GM21576 (cell line): ENCODE data around the gene RPP30.

ENCODE experiments used
- ATAC-seq: cut with Tn5 transposase; IDR thresholded peaks from one replicate; pipeline ENCODE4 v1.9.1; 2021; ENCODE audit warnings: mild to moderate bottlenecking, moderate library complexity; ENCODE audit not compliant: unreplicated experiment

RPP30 gene

DNA sequence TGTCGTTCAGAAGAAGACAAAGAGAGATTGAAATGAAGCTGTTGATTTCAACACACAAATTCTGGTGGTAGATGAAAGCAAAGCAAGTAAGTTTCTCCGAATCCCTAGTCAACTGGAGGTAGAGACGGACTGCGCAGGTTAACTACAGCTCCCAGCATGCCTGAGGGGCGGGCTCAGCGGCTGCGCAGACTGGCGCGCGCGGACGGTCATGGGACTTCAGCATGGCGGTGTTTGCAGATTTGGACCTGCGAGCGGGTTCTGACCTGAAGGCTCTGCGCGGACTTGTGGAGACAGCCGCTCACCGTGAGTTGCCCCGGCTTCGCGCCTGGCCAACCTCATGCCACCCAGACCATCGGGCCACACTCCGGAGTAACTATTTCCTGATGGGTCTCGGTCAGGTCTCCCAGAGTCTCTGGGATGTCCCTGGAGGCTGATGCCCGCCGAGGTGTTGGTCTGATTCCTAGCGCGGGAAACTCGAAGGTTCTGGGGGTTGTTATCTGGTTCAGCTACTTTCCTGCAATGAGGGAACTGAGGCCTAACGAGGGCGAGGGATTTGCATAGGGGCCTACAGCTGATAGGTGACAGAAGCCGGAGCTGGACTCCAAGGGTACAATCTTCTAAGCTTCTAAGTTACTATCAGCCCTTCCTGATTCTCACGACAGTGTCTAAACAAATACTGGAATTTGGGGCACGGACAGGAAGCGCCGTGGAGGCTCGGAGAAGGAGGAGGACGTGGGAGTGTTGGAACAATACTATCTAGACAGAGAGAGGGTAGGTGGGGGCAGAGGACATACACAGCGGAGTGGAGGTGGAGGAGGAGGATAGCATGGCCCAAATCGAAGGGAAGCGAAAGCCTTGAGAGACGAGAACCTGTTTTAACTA lies at the start of gene RPP30:
Gene RPP30 (plus strand): TSS at position 209 of the 882 bp plus-strand sequence. CDS start 13 bp downstream, at position 222.
- ATAC-seq, result peak; percentile 98

DNA sequence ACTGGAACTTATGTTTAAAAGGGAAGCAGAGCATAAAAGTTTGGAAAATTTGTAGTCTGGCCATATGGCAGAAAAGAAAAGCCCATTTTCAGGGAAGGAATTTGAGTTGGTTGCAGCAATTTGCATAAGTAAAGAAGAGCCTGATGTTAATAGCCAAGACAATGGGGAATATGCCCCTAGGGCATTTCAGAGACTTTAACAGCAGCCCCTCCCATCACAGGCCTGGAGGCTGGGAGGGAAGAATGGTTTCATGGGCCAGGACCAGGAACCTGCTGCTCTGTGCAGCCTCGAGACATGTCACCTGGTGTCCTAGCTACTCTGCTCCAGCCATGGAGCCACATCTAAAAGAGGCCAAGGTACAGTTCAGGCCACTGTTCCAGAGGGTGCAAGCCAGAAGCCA lies 49.3 kb upstream of the RPP30 start:
- ATAC-seq, result no peak

DNA sequence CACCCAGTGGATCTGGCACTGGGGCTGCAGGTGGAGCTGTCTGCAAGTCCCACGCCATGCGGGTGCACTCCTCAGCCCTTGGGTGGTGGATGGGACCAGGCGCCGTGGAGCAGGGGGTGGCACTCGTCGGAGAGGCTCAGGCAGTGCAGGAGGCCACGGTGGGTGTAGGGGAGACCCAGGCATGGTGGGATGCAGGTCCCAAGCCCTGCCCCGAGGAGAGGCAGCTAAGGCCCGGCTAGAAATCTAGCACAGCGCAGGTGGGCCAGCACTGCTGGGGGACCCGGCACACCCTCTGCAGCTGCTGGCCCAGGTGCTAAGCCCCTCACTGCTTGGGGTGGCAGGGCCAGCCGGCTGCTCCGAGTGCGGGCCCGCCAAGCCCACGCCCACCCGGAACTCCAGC lies 39.7 kb upstream of the RPP30 start:
- ATAC-seq, result no peak

DNA sequence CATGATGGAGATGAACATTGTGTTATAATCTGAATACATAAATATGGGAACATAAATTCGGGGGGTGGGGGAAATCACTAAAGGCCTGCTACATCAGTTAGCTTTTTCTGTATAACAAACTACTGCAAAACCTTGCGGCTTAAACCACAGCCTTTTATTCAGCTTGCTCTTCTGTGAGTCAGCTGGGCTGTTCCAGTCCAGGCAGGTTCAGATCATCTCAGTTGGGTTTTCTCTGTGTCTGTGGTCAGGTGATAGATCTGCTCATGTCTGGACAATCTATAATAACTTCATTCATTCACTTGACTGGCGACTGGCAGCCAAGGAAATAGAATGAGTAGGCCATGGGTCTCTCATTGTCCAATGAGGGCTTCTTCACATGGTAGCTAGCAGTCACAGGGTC lies 37.4 kb upstream of the RPP30 start:
- ATAC-seq, result no peak

DNA sequence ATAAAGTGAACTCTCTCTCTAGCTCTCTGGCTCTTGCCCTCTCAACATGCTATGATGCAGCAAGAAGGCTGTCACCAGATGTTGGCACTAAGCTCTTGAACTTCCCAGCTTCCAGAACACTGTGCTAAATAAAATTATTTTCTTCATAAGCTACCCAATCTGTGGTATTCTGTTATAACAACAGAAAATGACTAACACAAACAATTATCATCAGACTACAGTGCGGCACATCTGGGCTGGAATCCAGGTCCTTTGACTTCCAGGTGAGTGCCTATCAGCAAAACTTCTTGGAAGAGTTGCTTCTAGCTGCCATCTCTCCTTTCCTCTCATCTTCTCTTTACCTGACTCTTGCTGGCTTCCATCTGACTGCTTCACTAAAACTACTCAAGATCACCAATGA lies 34.3 kb upstream of the RPP30 start:
- no peak for ATAC-seq

DNA sequence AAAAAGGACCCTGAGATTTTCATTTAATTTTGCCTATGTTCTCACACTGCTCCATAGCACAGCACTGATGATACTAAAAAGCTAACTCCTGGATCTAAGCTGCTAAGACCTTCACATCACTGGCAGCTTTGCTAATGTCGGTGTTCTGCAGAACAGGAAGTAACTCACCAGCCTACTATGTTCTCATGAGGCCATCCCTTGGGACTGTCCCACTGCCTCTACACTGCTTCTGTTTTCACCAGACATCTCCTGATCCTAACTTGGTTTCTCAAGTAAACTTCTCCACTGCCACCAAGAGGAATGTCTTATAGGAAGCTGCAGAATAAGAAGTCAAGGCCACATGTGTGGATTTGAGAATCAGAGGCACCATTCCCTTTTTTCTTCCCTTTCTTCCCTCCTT lies 29.0 kb upstream of the RPP30 start:
- no peak for ATAC-seq

DNA sequence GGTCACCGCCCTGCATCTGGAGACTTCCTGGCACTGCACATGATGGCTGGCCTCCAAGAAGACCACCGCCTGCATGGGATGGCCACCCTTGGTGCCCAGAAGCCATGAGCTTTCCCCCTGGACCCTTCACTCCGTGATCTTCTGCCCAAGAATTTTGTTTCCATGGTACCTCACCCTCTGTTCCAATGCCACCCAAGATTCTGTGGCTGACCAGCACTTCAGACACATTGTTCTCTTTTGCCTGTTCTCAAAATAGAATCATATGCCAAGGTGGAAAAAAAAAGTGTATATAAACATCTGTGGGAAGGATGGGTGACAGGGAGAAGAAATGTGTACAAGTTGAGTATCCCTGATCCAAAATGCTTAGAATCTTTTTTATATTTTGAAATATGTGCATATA lies 26.0 kb upstream of the RPP30 start:
- no peak for ATAC-seq

DNA sequence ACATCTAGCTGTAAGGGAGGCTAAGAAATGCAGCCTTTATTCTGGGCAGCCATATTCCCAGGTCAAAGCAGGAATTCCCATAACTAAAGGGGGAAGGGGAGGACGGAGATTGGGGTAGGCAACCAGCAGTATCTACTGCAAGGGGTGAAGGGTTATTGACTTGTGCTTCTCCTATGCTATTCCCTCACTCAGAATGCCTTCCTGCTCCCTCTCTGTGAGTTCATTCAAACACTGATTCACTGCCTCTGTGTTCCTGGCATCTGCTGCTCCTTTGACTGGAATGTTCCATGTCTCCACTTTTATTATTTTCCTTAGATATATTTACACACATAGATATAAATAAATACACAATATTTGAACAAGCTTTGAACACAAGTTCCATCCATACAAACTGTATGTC lies 25.0 kb upstream of the RPP30 start:
- no peak for ATAC-seq

DNA sequence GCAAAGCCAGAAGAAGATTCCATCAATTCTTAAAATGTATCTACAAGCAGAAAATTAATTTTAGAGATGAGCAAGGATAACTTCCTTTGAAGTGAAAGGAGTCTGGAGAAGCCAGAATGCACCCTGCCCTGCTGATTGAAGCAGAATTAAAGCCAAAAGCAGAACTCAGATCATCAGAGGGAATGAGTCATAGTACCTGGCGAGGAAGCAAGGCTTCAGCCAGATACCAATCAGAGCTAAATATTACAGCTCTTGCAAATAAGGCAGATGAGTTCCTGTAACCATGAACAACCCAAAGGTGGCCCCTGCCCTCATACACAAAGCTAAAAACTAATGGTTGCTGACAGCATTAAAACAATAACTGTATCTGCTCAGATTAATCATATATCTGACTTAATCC lies 24.3 kb upstream of the RPP30 start:
- no peak for ATAC-seq

DNA sequence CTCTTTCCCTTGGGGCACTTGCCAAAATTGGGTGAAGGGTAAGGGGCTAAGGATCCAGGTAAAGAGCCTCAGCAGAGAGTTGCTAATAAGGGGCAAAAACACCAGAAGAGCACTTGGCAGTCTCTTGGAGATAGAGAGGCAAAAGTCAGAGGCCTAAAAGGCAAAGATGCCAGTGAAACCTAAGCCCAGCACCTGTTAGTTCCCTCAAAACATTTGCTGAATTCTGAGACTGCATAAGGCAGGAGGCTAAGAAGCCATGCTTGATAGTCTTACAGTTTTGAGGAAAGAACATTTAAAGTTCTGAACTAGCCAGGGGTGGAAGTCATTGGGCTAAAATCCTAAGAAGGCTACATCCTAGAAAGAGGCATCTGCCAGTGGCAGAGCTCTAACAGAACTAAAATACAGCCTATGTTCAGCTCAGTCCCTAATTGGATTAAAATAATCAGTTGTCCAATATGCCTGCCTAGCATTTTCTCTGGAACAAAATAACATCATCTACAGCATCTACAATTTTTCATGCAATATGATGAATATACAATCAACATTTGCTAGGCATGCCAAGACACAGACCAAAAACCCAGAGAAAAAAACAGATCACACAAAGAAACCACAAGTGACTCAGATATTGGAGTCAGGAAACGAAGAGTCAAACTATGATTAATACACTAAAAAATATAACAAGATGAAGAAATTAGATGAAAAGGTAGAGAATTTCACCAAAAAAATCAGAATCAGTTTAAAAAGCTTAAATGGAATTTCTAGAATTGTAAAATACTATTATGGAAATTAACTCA lies 21.6 kb upstream of the RPP30 start:
- no peak for ATAC-seq

DNA sequence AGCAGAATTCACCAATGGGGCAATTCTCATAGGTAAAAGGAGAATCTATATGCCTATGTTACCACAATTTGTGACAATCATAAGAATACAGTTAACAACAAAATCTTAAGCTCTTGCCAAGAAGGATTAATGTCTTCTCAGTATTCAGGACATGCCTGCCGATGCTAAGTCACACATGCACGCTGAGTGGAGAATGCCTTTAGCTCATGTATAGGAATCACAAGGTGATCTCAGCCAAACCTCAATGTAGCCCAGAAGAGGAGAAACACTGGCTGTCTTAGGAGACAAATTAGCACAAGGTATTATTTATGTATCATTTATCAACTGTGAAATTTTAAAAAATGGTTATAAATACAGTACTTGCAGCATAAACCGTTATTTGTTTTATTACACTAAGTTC lies 16.6 kb upstream of the RPP30 start:
- ATAC-seq, result no peak

DNA sequence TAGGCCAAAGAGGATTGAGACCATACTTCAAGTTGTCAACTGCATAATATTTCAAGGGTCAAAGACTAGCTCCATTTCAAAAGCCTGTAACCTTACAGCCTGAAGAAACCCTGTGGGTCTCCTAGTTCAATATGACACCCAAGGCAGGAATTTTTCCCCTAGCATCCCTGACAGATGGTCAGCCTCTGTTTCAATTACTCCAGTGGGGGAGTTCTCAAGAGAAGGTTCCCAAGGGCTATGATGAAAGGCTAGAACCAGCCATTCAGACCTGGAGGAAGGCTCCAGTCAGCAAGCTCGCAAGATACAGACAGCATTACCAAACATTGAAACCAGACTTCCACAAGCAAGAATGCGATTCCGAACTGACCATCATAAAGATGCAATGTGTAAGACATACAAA lies 15.5 kb upstream of the RPP30 start:
- ATAC-seq, result no peak

DNA sequence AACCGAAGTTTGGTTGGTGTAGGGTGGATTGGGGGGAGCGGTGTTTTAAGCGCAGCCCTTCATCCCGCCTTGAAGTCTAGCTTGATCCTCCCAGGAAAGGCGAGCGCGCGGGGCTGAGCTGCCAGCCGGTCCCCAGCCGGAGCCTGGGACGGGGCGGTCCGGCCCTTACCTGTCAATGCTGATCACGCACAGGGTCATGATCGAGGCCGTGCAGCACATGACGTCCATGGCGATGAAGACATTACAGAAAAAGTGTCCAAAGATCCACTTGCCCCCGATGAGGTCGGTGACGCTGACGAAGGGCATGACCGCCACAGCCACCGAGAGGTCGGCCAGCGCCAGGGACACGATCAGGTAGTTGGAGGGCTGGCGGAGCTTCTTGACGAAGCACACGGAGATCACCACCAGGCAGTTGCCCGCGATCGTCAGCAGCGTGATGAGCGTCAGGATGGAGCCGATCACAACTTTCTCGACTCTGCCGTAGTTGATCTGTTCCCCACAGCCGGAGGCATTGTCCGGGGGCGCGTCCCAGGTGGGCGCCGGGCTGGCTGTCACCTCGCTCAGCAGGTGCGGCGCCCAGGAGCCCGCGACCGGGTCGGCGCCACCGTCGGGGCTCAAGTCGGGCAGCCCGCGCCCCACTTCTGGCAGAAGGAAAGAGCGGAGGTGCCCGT lies 14.7 kb upstream of the RPP30 start:
- no peak for ATAC-seq

DNA sequence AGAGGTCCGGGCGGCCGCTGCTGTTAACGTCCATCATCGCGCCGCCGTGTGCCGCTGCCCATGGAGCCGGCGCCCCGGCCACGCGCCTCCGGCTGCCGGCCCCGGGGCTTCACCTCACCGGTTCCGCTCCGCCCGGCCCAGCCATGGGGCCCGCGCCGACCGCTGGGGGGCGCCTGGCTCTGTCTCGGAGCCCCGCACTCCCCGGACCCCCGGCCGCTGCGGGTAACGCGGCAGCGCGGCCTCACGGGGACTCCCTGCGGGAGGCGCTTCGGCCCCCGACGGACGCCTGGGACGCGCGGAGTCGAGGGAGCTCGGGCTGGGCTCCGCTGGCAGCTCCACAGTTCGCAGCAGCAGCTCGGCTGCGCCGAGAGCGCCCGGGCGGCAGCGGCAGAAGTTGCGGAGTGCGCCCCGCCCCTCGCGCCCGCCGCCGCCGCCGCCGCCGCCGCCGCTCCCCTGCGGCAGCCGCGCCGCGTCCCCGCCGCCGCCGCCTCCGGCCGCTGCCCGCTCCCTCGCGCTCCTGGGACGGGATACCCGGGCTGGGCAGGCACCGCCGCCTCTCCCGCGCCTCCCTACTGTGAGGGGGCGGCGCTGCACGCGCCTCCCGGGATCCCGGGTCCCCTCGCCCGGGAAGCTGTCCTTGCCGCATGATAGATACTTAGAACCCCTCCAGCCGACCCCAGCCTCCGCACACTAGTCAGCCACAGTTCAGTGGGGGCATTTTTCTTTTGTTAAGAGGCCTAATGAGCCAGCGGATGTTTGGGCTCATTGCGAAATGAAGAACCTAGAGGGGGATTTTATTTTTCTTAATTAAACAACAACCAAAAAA lies 13.9 kb upstream of the RPP30 start, which contains the start of gene HTR7:
Gene HTR7 (minus strand): TSS at position 405 of the 826 bp plus-strand sequence. CDS start 368 bp downstream, at position 37.
- peak; percentile 74 for ATAC-seq

DNA sequence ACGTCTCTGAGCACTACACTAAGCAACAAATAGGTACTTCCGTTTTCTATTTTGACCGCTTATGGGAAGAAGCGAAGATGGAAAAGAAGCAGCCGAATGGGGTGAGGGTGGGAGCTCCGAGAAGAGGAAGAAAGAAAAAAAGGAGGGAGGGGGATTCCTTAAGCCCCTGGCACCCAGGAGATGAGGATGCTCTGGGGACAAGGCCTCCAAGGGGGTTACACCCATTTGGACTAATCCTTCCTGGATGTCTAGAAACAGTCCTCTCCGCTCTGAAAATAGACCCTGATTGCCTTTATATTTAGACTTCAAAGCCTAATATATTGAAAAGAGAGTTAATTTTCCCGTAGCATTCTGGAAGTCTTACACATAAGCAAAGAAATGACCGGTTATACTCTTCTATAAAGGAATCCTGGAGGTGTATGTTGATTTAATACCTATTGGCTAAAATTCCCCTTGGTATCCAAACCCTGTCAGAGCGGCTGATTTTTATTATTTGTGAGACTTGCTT lies 13.3 kb upstream of the RPP30 start:
- ATAC-seq, result no peak

DNA sequence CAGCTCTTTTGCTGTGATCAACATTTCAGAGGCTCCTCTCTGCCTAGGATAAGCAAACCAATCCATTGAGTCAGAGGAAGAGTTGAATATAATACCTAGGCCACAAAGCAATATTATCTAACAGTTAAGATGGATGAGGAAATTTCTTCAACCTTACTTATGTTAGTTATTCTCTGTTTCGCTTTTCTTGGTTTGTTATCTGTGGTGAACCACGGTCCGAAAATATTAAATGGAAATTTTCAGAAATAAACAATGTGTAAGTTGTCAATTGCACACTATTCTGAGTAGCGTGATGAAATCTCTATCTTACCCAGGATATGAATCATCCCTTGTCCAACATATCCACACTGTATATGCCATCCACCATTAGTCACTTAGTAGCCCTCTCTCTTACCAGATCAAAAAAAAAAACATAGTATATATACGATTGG lies 12.4 kb upstream of the RPP30 start:
- ATAC-seq, result no peak

DNA sequence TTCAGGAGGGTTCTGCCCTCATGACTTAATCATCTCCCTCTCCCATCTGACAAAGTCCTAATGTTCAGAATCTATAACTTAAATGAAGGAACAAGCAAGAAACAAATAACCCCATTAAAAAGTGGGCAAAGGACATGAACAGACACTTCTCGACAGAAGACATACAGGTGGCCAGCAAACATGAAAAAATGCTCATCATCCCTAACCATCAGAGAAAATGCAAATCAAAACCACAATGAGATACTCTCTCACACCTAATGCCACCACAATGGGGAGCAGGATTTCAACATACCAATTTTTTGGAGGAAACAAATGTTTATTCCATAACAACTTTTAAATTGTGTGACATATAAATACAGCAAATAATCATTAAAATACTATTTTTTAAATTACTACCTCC lies 11.0 kb upstream of the RPP30 start:
- no peak for ATAC-seq

DNA sequence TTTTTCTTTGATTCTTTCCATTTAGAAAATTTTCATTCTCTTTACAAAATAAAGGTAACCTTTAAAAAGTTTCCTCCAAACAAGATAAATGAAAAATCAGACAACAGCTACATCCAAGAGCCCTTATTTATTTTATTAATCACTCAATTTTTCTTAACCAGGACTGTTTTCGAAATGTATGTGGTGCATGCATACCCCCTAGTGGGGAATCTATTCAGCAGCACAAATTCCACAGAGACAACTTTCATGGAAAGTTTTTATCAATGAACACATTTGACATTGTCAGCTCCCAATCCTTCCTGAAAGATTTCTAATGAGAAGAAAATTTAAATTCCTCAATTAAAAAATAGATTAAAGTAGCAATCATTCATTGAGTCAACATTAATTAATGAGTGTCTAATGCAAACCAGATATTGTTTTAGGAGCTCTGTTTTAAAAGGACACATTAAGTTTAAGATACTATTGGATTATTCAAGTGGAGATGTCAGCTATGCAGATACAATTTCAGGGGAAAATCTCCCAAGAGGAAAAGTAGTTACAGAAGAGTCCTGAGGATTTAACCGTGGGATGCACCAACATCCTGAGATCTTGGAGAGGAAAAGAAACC lies 8.8 kb upstream of the RPP30 start:
- no peak for ATAC-seq

DNA sequence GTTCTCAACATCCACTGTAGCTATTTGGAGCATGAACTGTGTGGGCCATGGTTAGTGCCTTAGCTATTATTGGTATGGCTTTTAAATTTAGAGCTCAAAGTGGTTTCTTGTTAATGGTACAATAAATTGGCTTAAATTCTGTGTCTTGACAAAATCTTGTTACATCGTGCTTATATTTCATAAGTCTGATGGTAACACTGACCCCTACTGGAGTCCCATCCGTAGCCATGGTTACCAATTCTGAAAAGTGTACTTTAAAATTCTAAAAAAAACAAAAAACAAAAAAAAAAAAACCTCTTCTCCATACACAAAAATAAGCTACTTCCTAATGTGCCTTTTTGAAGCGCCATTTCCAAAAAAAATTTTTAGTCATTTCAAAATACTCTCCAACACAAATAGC lies 6.4 kb upstream of the RPP30 start:
- no peak for ATAC-seq

DNA sequence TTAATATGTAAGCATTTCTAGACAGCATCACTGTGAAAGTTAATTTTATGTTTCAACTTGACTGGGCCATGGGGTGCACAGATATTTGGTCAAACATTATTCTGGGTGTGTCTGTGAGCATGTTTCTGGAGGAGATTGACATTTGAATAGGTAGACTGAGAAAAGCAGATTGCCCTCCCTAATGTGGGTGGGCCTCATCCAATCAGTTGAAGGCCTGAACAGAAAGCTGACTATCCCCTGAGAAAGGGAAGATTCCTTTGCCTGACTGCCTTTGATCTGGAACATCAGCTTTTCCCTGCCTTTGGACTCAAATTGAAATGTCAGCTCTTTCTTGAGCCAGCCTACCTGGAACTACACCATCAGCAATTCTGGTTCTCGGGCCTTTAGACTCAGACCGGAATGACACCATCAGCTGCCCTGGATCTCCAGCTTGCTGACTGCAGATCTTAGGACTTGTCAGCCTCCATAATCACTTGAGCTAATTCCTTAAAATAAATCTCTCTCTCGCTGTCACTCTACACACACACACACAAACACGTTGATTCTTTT lies 5.7 kb upstream of the RPP30 start:
- no peak for ATAC-seq
